Natural killer cell (primary cell): ENCODE measurements around the gene CCDC47. TPM values are rescaled to one million over a fixed set of nuclear protein-coding genes. Genes with fewer than 3 reads are reported as not detected.

Source experiments
- ATAC-seq, 3 donors: fragments of 150-1000 bp in 2 of 3; fragments of 200-7000 bp in 1 of 3; cut with Tn5 transposase; 1 replicate in 1 of 3; 2 replicates in 2 of 3; pipeline ENCODE4 v1.10.0; 2021; ENCODE audit warnings: mild to moderate bottlenecking in 2 of 3, moderate library complexity in 2 of 3
- DNase-seq, 2 donors: peaks; one replicate each; pipeline versions ENCODE4 v3.0.0 to v3.0.0-alpha.2; 2013 to 2021; ENCODE audit warnings: mixed read lengths in 1 of 2
- H3K27ac ChIP-seq: one replicate; pipeline ENCODE4 v1.5.1; 2013; ENCODE audit warnings: mild to moderate bottlenecking, low read length
- H3K27me3 ChIP-seq: one replicate; pipeline ENCODE4 v1.6.1; 2013; ENCODE audit warnings: low read length; ENCODE audit not compliant: control insufficient read depth, insufficient read depth
- H3K36me3 ChIP-seq: one replicate; pipeline ENCODE4 v1.6.1; 2013; ENCODE audit warnings: low read length; ENCODE audit not compliant: control insufficient read depth, insufficient read depth
- H3K4me1 ChIP-seq: one replicate; pipeline ENCODE4 v1.6.1; 2013; ENCODE audit warnings: low read length; ENCODE audit not compliant: control insufficient read depth, insufficient read depth
- H3K4me3 ChIP-seq: one replicate; pipeline ENCODE4 v1.5.1; 2013; ENCODE audit warnings: low read length
- H3K9me3 ChIP-seq: one replicate; pipeline ENCODE4 v1.6.1; 2013; ENCODE audit warnings: low read length; ENCODE audit not compliant: control insufficient read depth, insufficient read depth
- H3K27ac Mint-ChIP-seq, 2 donors: one replicate each; pipeline ENCODE4 v1.8.0; 2022; ENCODE audit warnings: mild to moderate bottlenecking in 2 of 2, mixed read lengths in 2 of 2, moderate library complexity in 1 of 2
- H3K27me3 Mint-ChIP-seq, 2 donors: one replicate each; pipeline ENCODE4 v1.8.0; 2022; ENCODE audit warnings: low read depth in 2 of 2, mixed read lengths in 2 of 2
- H3K36me3 Mint-ChIP-seq: one replicate; pipeline ENCODE4 v1.8.0; 2022; ENCODE audit warnings: mixed read lengths
- H3K4me1 Mint-ChIP-seq, 2 donors: one replicate each; pipeline ENCODE4 v1.8.0; 2022; ENCODE audit warnings: mixed read lengths in 2 of 2
- H3K4me3 Mint-ChIP-seq: one replicate; pipeline ENCODE4 v1.8.0; 2022; ENCODE audit warnings: mild to moderate bottlenecking, moderate library complexity, mixed read lengths
- H3K9me3 Mint-ChIP-seq, 2 donors: one replicate each; pipeline ENCODE4 v1.8.0; 2022; ENCODE audit warnings: mixed read lengths in 2 of 2
- WGBS: methylation state at CpG from one replicate; pipeline ENCODE4 v1.1.7; 2013; ENCODE audit warnings: missing lambda C conversion rate; ENCODE audit not compliant: insufficient coverage; 5-methylcytosine and 5-hydroxymethylcytosine counted together
- intact Hi-C: fragments of 100-400 bp; cut with micrococcal nuclease; formaldehyde crosslinking; loops from one replicate; pipeline ENCODE4 v1.14.2; 2022
- total RNA-seq, 4 donors: library from RNA; stranded (reverse); fragments of 120-200 nt in 1 of 4; gene quantifications; one replicate each; pipeline versions ENCODE4 v1.2.3 to v1.2.4, GENCODE V29; 2013 to 2022
- TF ChIP-seq, protein P1 (sequence below): fragments of 200-600 bp; IDR thresholded peaks from one replicate; pipeline ENCODE4 v1.8.0; 2022; ENCODE audit warnings: antibody characterized with exemption

CCDC47 gene
- total RNA-seq, 3 donors from 2014 or later (not counting 1 experiment from before 2014, with no cell fraction given): 37.9 to 45.2 (median 41.7) TPM

GRCh38 chr17:63704836-63705235 is 68.6 kb downstream of the CCDC47 start:
- DNase-seq: no peak
- intact Hi-C loops: loop anchor here (5.0 kb wide), 1 partner anchor 278 kb away; no protein-coding TSS in a partner anchor
- no peaks in the 10 kb centered on the region for H3K27me3 Mint-ChIP-seq

DNA sequence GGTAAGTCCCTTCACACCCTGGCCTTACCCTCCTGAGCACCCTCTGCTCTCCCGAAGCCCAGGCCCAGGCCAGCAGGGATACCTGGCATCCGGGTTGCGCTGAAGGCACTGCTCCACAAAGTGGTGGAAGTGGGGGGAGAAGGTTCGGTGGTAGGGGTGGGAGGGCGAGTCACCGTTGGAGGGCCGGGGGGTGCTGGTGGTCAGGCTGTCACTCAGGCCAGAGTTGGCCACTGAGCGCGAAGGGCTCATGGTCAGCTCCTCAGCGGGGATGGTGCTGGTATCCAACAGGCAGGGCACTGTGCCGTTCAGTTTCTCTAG is 69.2 kb downstream of the CCDC47 start:
- Mint-ChIP-seq H3K27me3 (no peaks in the 10 kb centered on the region), H3K4me3 (no peak overlapping the region), H3K36me3 (no peaks in the 10 kb centered on the region), H3K4me1 (peaks cover 66% of the 10 kb centered on the region in 2 donors), H3K27ac (peak overlapping the region; percentile 96 to 97), H3K9me3 (no peaks in the 10 kb centered on the region)
- Histone ChIP-seq H3K4me3 (no peak overlapping the region), H3K36me3 (peaks cover 10% of the 10 kb centered on the region), H3K27me3 (no peaks in the 10 kb centered on the region), H3K9me3 (no peaks in the 10 kb centered on the region), H3K4me1 (peaks cover 84% of the 10 kb centered on the region), H3K27ac (peak overlapping the region; percentile 86)
- 91% methylated on average over 10 of the region's 11 CpGs for WGBS
- TF ChIP-seq, protein P1, sequence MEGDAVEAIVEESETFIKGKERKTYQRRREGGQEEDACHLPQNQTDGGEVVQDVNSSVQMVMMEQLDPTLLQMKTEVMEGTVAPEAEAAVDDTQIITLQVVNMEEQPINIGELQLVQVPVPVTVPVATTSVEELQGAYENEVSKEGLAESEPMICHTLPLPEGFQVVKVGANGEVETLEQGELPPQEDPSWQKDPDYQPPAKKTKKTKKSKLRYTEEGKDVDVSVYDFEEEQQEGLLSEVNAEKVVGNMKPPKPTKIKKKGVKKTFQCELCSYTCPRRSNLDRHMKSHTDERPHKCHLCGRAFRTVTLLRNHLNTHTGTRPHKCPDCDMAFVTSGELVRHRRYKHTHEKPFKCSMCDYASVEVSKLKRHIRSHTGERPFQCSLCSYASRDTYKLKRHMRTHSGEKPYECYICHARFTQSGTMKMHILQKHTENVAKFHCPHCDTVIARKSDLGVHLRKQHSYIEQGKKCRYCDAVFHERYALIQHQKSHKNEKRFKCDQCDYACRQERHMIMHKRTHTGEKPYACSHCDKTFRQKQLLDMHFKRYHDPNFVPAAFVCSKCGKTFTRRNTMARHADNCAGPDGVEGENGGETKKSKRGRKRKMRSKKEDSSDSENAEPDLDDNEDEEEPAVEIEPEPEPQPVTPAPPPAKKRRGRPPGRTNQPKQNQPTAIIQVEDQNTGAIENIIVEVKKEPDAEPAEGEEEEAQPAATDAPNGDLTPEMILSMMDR: no peak
- intact Hi-C loops: no loop called here
- DNase-seq (no peak), ATAC-seq (no peak)

More at GRCh38 chr17:63704836-63705235, 68.6 kb downstream of the CCDC47 start:
- 87% methylated on average over 9 of the region's 9 CpGs for WGBS
- TF ChIP-seq, protein P1: no peak
- Mint-ChIP-seq H3K27ac (peak overlapping the region; percentile 92 to 97), H3K36me3 (no peaks in the 10 kb centered on the region), H3K4me3 (peak overlapping the region; percentile 45), H3K4me1 (peaks cover 71 to 73% of the 10 kb centered on the region in 2 donors), H3K9me3 (no peaks in the 10 kb centered on the region)
- peak overlapping the region; percentile 69 for H3K27ac ChIP-seq
- no peaks in the 10 kb centered on the region for H3K9me3 ChIP-seq
- no peak for ATAC-seq
- peaks cover 13% of the 10 kb centered on the region for H3K36me3 ChIP-seq
- peaks cover 87% of the 10 kb centered on the region for H3K4me1 ChIP-seq
- H3K4me3 ChIP-seq: no peak overlapping the region
- no peaks in the 10 kb centered on the region for H3K27me3 ChIP-seq

- 93% methylated on average over 15 of the region's 16 CpGs for WGBS
- ATAC-seq (no peak), DNase-seq (no peak)
- Mint-ChIP-seq H3K27ac (peak overlapping the region; percentile 96 to 97), H3K4me3 (peak overlapping the region; percentile 93), H3K4me1 (peaks cover 61% of the 10 kb centered on the region in 2 donors), H3K27me3 (no peaks in the 10 kb centered on the region), H3K36me3 (no peaks in the 10 kb centered on the region), H3K9me3 (no peaks in the 10 kb centered on the region)
- intact Hi-C loops: no loop called here
- H3K4me3 ChIP-seq: no peak overlapping the region
- peak overlapping the region; percentile 86 for H3K27ac ChIP-seq
- peaks cover 10% of the 10 kb centered on the region for H3K36me3 ChIP-seq
- TF ChIP-seq, protein P1: no peak
- H3K9me3 ChIP-seq: no peaks in the 10 kb centered on the region
- H3K27me3 ChIP-seq: no peaks in the 10 kb centered on the region
- H3K4me1 ChIP-seq: peaks cover 80% of the 10 kb centered on the region
Measured at GRCh38 chr17:63703556-63704258, 69.7 kb downstream of the CCDC47 start.
